Measurements from ENCODE around the gene WDR33. TPM values are rescaled to one million over a fixed set of nuclear protein-coding genes. Genes with fewer than 3 reads are reported as not detected.

Gene WDR33
- total and polyA plus RNA-seq, 2 of the 13 experiments (the other 11 are each of a cell fraction or from before 2014, with no cell fraction given) = 54.9 to 78.2 TPM

GRCh38 chr2:127810619-127811396 lies at the start of gene WDR33 (continued):
- peak; percentile 49; the same call in 1 of the 2 replicates for TF ChIP-seq ZBTB25 (CRISPR knock-in tag; IDR thresholded peaks at IDR 0.05)
- peak; percentile 28 for TF ChIP-seq ZNF781 (CRISPR knock-in tag; IDR thresholded peaks at IDR 0.05; ENCODE audit: borderline replicate concordance, not compliant biosample characterization)
- TF ChIP-seq CBX5 (CRISPR knock-in tag; IDR thresholded peaks at IDR 0.05; ENCODE audit: borderline replicate concordance) = peak; percentile 69; the same call in 1 of the 2 replicates
- TF ChIP-seq ZNF687 (CRISPR knock-in tag; IDR thresholded peaks at IDR 0.05) = peak; percentile 100
- no peak; the same call in 1 of the 2 replicates for TF ChIP-seq JUN (CRISPR knock-in tag; IDR thresholded peaks at IDR 0.05)
- TF ChIP-seq, protein P1, sequence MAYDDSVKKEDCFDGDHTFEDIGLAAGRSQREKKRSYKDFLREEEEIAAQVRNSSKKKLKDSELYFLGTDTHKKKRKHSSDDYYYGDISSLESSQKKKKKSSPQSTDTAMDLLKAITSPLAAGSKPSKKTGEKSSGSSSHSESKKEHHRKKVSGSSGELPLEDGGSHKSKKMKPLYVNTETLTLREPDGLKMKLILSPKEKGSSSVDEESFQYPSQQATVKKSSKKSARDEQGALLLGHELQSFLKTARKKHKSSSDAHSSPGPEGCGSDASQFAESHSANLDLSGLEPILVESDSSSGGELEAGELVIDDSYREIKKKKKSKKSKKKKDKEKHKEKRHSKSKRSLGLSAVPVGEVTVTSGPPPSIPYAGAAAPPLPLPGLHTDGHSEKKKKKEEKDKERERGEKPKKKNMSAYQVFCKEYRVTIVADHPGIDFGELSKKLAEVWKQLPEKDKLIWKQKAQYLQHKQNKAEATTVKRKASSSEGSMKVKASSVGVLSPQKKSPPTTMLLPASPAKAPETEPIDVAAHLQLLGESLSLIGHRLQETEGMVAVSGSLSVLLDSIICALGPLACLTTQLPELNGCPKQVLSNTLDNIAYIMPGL (CRISPR knock-in tag; IDR thresholded peaks at IDR 0.05; ENCODE audit: borderline replicate concordance in 1 of 2, low read depth in 1 of 2) = peak; percentile 93 to 97
- peak; percentile 33; the same call in 1 of the 2 replicates for TF ChIP-seq NFYB (CRISPR knock-in tag; IDR thresholded peaks at IDR 0.05)
- peak; percentile 70; the same call in 1 of the 2 replicates for TF ChIP-seq SIX4 (CRISPR knock-in tag; IDR thresholded peaks at IDR 0.05)
- peak; percentile 81; the same call in 1 of the 2 replicates for TF ChIP-seq ELF1 (CRISPR knock-in tag; IDR thresholded peaks at IDR 0.05)
- no peak for TF ChIP-seq ZNF10 (CRISPR knock-in tag; IDR thresholded peaks at IDR 0.05; ENCODE audit: borderline replicate concordance, low read depth)
- TF ChIP-seq ZNF839 (CRISPR knock-in tag; IDR thresholded peaks at IDR 0.05; ENCODE audit: borderline replicate concordance) = peak; percentile 87
- peak; percentile 87 for TF ChIP-seq KDM3A (CRISPR knock-in tag; IDR thresholded peaks at IDR 0.05; ENCODE audit: low read depth)
- TF ChIP-seq TBX2 (CRISPR knock-in tag; IDR thresholded peaks at IDR 0.05; ENCODE audit: borderline replicate concordance) = peak; percentile 83
- 0 out of 2 replicates have a peak, but pooled peaks have one; percentile 52 for TF ChIP-seq ZNF251 (CRISPR knock-in tag; IDR thresholded peaks at IDR 0.05)
- no peak for TF ChIP-seq FOXA1 (IDR thresholded peaks at IDR 0.05)
- TF ChIP-seq FOXA1 (CRISPR knock-in tag; IDR thresholded peaks at IDR 0.05) = no peak; the same call in 1 of the 2 replicates
- TF ChIP-seq RAD21 (CRISPR knock-in tag; IDR thresholded peaks at IDR 0.05) = peak; percentile 90
- peak; percentile 76; the same call in 1 of the 2 replicates for TF ChIP-seq ZNF691 (CRISPR knock-in tag; IDR thresholded peaks at IDR 0.05; ENCODE audit: borderline replicate concordance, low read depth)
- TF ChIP-seq GATA4 (IDR thresholded peaks at IDR 0.05; ENCODE audit: borderline replicate concordance, low read depth) = peak; percentile 83; the same call in 1 of the 2 replicates
- 0 out of 2 replicates have a peak, but pooled peaks have one; percentile 37 for TF ChIP-seq IRX3 (CRISPR knock-in tag; IDR thresholded peaks at IDR 0.05; ENCODE audit: borderline replicate concordance, low read depth)
- no peak; the same call in 1 of the 2 replicates for TF ChIP-seq ZNF775 (CRISPR knock-in tag; IDR thresholded peaks at IDR 0.05; ENCODE audit: borderline replicate concordance)
